GM23338 (cell line): Measurements from ENCODE around the gene ZNF470. TPM values are rescaled to one million over a fixed set of nuclear protein-coding genes. Genes with fewer than 3 reads are reported as not detected.

ENCODE experiments used
- ATAC-seq: fragments of 200-7000 bp; cut with Tn5 transposase; 3 replicates; pipeline ENCODE4 v1.9.1; 2020
- DNase-seq: peaks from one replicate; pipeline ENCODE4 v3.0.0-alpha.2; 2015; ENCODE audit warnings: low spot score
- H2AFZ ChIP-seq: fragments of 200-600 bp; sonication (generic); 2 replicates; pipeline ENCODE4 v1.8.0; 2016; ENCODE audit warnings: antibody characterized with exemption, mild to moderate bottlenecking, moderate library complexity
- H3F3A ChIP-seq: fragments of 200-600 bp; sonication (generic); replicated peaks from 2 replicates; pipeline ENCODE4 v1.8.0; 2017; ENCODE audit warnings: antibody characterized with exemption, mixed run types, low read depth
- H3K27ac ChIP-seq: fragments of 200-600 bp; sonication (generic); 2 replicates; pipeline ENCODE4 v1.6.1; 2016; ENCODE audit warnings: low read depth
- H3K27me3 ChIP-seq: fragments of 200-600 bp; sonication (generic); 2 replicates; pipeline ENCODE4 v1.8.0; 2016; ENCODE audit warnings: mild to moderate bottlenecking, mixed run types, moderate library complexity; ENCODE audit not compliant: insufficient read depth
- H3K36me3 ChIP-seq: fragments of 200-600 bp; sonication (generic); 2 replicates; pipeline ENCODE4 v1.8.0; 2016; ENCODE audit warnings: mild to moderate bottlenecking; ENCODE audit not compliant: insufficient read depth
- H3K4me1 ChIP-seq: fragments of 200-600 bp; sonication (generic); 2 replicates; pipeline ENCODE4 v1.8.0; 2016; ENCODE audit warnings: mild to moderate bottlenecking, moderate library complexity; ENCODE audit not compliant: insufficient read depth
- H3K4me2 ChIP-seq: fragments of 200-600 bp; sonication (generic); 2 replicates; pipeline ENCODE4 v1.7.1; 2017; ENCODE audit warnings: mixed run types
- H3K4me3 ChIP-seq: fragments of 200-600 bp; sonication (generic); 2 replicates; pipeline ENCODE4 v1.6.1; 2016; ENCODE audit warnings: mixed run types
- H3K79me2 ChIP-seq: fragments of 200-600 bp; sonication (generic); replicated peaks from 2 replicates; pipeline ENCODE4 v1.8.0; 2017; ENCODE audit warnings: mild to moderate bottlenecking; ENCODE audit not compliant: insufficient read depth
- H3K9me2 ChIP-seq: fragments of 200-600 bp; sonication (generic); 2 replicates; pipeline ENCODE4 v1.8.0; 2017; ENCODE audit not compliant: insufficient read depth
- H4K20me1 ChIP-seq: fragments of 200-600 bp; sonication (generic); replicated peaks from 2 replicates; pipeline ENCODE4 v1.8.0; 2017; ENCODE audit warnings: mild to moderate bottlenecking; ENCODE audit not compliant: insufficient read depth
- H3K27ac Mint-ChIP-seq: 2 replicates; pipeline ENCODE4 v1.8.0; 2020; ENCODE audit warnings: inconsistent platforms, mild to moderate bottlenecking, moderate library complexity, mixed read lengths
- H3K27me3 Mint-ChIP-seq: 3 replicates; pipeline ENCODE4 v1.8.0; 2022; ENCODE audit warnings: low read depth, mild to moderate bottlenecking, moderate library complexity, mixed read lengths, inconsistent platforms; ENCODE audit not compliant: insufficient read depth, poor library complexity
- H3K36me3 Mint-ChIP-seq: 3 replicates; pipeline ENCODE4 v1.8.0; 2021; ENCODE audit warnings: low read depth, mild to moderate bottlenecking, inconsistent platforms, moderate library complexity, mixed read lengths
- H3K4me1 Mint-ChIP-seq: 3 replicates; pipeline ENCODE4 v1.8.0; 2020; ENCODE audit warnings: mild to moderate bottlenecking, inconsistent platforms, mixed read lengths
- H3K4me3 Mint-ChIP-seq: 3 replicates; pipeline ENCODE4 v1.8.0; 2021; ENCODE audit warnings: moderate library complexity, mild to moderate bottlenecking, inconsistent platforms, mixed read lengths
- H3K9me3 Mint-ChIP-seq: 3 replicates; pipeline ENCODE4 v1.8.0; 2020; ENCODE audit warnings: moderate library complexity, mild to moderate bottlenecking, inconsistent platforms, mixed read lengths
- CREB1 ChIP-seq: fragments of 250-450 bp; sonication (Bioruptor Pico); IDR thresholded peaks from 2 replicates; pipeline ENCODE4 v1.5.0; 2020; ENCODE audit warnings: low read depth, mild to moderate bottlenecking, moderate library complexity
- ETS1 ChIP-seq: IDR thresholded peaks from 2 replicates; pipeline ENCODE4 v1.6.1; 2016; ENCODE audit warnings: antibody characterized with exemption
- POLR2AphosphoS5 ChIP-seq: IDR thresholded peaks from 2 replicates; pipeline ENCODE4 v1.6.1; 2016; ENCODE audit warnings: antibody characterized with exemption, low read depth
- ZNF331 ChIP-seq: fragments of 250-450 bp; sonication (Bioruptor Pico); IDR thresholded peaks from 2 replicates; pipeline ENCODE4 v1.5.0; 2020; ENCODE audit warnings: low read depth, mild to moderate bottlenecking, moderate library complexity
- polyA plus RNA-seq: library from polyadenylated mRNA; unstranded; fragments of >200 nt; fragmentation: Nextera tagmentation; extraction: Ambion mirVana; gene quantifications from 2 replicates; pipeline ENCODE4 v1.2.1, GENCODE V29; 2016
- total RNA-seq: library from RNA; depleted of rRNA; stranded (reverse); fragments of >200 nt; shearing (Covaris generic); gene quantifications from 2 replicates; pipeline ENCODE4 v1.2.3, GENCODE V29; 2014
- TF ChIP-seq, protein P1 (sequence below): fragments of 250-450 bp; sonication (Bioruptor Pico); IDR thresholded peaks from 2 replicates; pipeline ENCODE4 v1.5.0; 2020; ENCODE audit warnings: mild to moderate bottlenecking, moderate library complexity

Gene ZNF470
- total and polyA plus RNA-seq, 2 experiments from 2014 or later = 5.6 to 8.7 TPM

GRCh38 chr19:56538254-56538760, 29.0 kb upstream of the ZNF470 start:
- no peak overlapping the region for H3K27ac ChIP-seq
- H3K27ac Mint-ChIP-seq = peak overlapping the region; percentile 83; the same call in 1 of the 2 replicates
- H3K4me2 ChIP-seq = peak overlapping the region; percentile 80
- no peaks in the 10 kb centered on the region; the same call in 1 of the 2 replicates for H4K20me1 ChIP-seq
- H3K4me1 Mint-ChIP-seq = 0 out of 3 replicates have a peak, but pooled peaks cover 4% of the 10 kb centered on the region
- H3K4me3 Mint-ChIP-seq = peak overlapping the region; percentile 83
- TF ChIP-seq ETS1 (peak; percentile 63; the same call in 1 of the 2 replicates), ZNF331 (CRISPR knock-in tag) (no peak), CREB1 (CRISPR knock-in tag) (0 out of 2 replicates have a peak, but pooled peaks have one; percentile 35), POLR2AphosphoS5 (peak; percentile 31; the same call in 1 of the 2 replicates)
- TF ChIP-seq, protein P1, sequence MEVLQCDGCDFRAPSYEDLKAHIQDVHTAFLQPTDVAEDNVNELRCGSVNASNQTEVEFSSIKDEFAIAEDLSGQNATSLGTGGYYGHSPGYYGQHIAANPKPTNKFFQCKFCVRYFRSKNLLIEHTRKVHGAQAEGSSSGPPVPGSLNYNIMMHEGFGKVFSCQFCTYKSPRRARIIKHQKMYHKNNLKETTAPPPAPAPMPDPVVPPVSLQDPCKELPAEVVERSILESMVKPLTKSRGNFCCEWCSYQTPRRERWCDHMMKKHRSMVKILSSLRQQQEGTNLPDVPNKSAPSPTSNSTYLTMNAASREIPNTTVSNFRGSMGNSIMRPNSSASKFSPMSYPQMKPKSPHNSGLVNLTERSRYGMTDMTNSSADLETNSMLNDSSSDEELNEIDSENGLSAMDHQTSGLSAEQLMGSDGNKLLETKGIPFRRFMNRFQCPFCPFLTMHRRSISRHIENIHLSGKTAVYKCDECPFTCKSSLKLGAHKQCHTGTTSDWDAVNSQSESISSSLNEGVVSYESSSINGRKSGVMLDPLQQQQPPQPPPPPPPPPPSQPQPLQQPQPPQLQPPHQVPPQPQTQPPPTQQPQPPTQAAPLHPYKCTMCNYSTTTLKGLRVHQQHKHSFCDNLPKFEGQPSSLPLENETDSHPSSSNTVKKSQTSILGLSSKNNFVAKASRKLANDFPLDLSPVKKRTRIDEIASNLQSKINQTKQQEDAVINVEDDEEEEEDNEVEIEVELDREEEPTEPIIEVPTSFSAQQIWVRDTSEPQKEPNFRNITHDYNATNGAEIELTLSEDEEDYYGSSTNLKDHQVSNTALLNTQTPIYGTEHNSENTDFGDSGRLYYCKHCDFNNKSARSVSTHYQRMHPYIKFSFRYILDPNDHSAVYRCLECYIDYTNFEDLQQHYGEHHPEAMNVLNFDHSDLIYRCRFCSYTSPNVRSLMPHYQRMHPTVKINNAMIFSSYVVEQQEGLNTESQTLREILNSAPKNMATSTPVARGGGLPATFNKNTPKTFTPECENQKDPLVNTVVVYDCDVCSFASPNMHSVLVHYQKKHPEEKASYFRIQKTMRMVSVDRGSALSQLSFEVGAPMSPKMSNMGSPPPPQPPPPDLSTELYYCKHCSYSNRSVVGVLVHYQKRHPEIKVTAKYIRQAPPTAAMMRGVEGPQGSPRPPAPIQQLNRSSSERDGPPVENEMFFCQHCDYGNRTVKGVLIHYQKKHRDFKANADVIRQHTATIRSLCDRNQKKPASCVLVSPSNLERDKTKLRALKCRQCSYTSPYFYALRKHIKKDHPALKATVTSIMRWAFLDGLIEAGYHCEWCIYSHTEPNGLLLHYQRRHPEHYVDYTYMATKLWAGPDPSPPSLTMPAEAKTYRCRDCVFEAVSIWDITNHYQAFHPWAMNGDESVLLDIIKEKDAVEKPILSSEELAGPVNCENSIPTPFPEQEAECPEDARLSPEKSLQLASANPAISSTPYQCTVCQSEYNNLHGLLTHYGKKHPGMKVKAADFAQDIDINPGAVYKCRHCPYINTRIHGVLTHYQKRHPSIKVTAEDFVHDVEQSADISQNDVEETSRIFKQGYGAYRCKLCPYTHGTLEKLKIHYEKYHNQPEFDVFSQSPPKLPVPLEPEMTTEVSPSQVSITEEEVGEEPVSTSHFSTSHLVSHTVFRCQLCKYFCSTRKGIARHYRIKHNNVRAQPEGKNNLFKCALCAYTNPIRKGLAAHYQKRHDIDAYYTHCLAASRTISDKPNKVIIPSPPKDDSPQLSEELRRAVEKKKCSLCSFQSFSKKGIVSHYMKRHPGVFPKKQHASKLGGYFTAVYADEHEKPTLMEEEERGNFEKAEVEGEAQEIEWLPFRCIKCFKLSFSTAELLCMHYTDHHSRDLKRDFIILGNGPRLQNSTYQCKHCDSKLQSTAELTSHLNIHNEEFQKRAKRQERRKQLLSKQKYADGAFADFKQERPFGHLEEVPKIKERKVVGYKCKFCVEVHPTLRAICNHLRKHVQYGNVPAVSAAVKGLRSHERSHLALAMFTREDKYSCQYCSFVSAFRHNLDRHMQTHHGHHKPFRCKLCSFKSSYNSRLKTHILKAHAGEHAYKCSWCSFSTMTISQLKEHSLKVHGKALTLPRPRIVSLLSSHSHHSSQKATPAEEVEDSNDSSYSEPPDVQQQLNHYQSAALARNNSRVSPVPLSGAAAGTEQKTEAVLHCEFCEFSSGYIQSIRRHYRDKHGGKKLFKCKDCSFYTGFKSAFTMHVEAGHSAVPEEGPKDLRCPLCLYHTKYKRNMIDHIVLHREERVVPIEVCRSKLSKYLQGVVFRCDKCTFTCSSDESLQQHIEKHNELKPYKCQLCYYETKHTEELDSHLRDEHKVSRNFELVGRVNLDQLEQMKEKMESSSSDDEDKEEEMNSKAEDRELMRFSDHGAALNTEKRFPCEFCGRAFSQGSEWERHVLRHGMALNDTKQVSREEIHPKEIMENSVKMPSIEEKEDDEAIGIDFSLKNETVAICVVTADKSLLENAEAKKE (CRISPR knock-in tag) = no peak
- H3K36me3 ChIP-seq = no peaks in the 10 kb centered on the region
- H3F3A ChIP-seq = no peaks in the 10 kb centered on the region
- H3K9me2 ChIP-seq = no peaks in the 10 kb centered on the region; the same call in 1 of the 2 replicates
- peak overlapping the region; percentile 97 for H2AFZ ChIP-seq
- H3K9me3 Mint-ChIP-seq = peaks cover 82% of the 10 kb centered on the region
- peaks cover 5% of the 10 kb centered on the region for H3K4me1 ChIP-seq
- H3K4me3 ChIP-seq = peak overlapping the region; percentile 87
- no peaks in the 10 kb centered on the region for H3K79me2 ChIP-seq
- DNase-seq (peak; percentile 95), ATAC-seq (peak; percentile 96)
- H3K27me3 Mint-ChIP-seq = peaks cover 6% of the 10 kb centered on the region
- H3K36me3 Mint-ChIP-seq = peaks cover 50% of the 10 kb centered on the region
- no peaks in the 10 kb centered on the region for H3K27me3 ChIP-seq
